Hepatocyte (in vitro differentiated cells): Measurements from ENCODE around the gene TRAF3IP1.

ENCODE experiments used
- CTCF ChIP-seq: fragments of 200-600 bp; sonication (generic); IDR thresholded peaks from 2 replicates; pipeline ENCODE4 v1.5.1; 2016; ENCODE audit warnings: antibody characterized with exemption, mild to moderate bottlenecking; ENCODE audit not compliant: poor library complexity
- EZH2 ChIP-seq: fragments of 200-600 bp; sonication (generic); IDR thresholded peaks from 2 replicates; pipeline ENCODE4 v1.6.1; 2016; ENCODE audit warnings: antibody characterized with exemption, mild to moderate bottlenecking, borderline replicate concordance
- EZH2phosphoT487 ChIP-seq: fragments of 200-600 bp; sonication (generic); IDR thresholded peaks from one replicate; pipeline ENCODE4 v1.6.1; 2018; ENCODE audit warnings: antibody characterized with exemption, mild to moderate bottlenecking, low read depth, moderate library complexity; ENCODE audit not compliant: unreplicated experiment, severe bottlenecking

GRCh38 chr2:238381341-238382115, 61.2 kb downstream of the TRAF3IP1 start:
- no peak for TF ChIP-seq CTCF
- TF ChIP-seq EZH2phosphoT487 = no peak
- no peak for TF ChIP-seq EZH2
